NT2/D1 (cell line): Measurements from ENCODE around the gene CDC42.
"Not testable (repeated sequence)": the region's sequence is repeated elsewhere in the genome, so short reads cannot be mapped to it uniquely, and the experiment has no call there.

Source experiments
- SUZ12 ChIP-seq: IDR thresholded peaks from 2 replicates; pipeline ENCODE4 v1.6.1; 2011; ENCODE audit not compliant: insufficient read length, insufficient read depth; ENCODE audit errors: extremely low read depth
- YY1 ChIP-seq: IDR thresholded peaks from 2 replicates; pipeline ENCODE4 v1.6.1; 2011; ENCODE audit not compliant: insufficient read length, insufficient read depth
- ZNF274 ChIP-seq: IDR thresholded peaks from 2 replicates; pipeline ENCODE4 v1.6.1; 2011; ENCODE audit warnings: mild to moderate bottlenecking, low read depth, low read length

DNA sequence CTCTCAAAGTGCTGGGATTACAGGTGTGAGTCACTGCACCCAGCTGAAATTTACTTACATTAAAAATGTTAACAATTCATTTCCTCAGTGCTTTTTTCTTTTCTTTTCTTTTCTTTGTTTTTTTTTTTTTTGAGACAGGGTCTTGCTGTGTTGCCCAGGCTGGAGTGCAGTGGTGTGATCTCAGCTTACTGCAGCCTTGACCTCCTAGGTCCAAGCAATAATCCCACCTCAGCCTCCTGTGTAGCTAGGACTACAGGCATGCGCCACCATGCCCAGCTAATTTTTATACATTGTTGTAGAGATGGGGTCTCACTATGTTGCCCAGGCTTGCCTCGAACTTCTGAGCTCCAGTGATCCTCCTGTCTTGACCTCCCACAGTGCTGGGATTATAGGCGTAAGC lies 48.5 kb upstream of the CDC42 start:
- not testable (repeated sequence) for TF ChIP-seq SUZ12, YY1, ZNF274
